ENCODE data around the gene FLYWCH2. TPM values are rescaled to one million over a fixed set of nuclear protein-coding genes. Genes with fewer than 3 reads are reported as not detected.

The FLYWCH2 gene
- total and polyA plus RNA-seq, 2 of the 8 experiments (the other 6 are each of a cell fraction or from before 2014, with no cell fraction given) = 16.4 to 30.7 TPM

- Histone ChIP-seq H3K27ac (ENCODE audit: low read depth, low read length) (no peak overlapping the region), H4K5ac (ENCODE audit: insufficient read length, low read depth, low read length) (no peak overlapping the region), H3K23me2 (ENCODE audit: low read depth, low read length) (no peaks in the 10 kb centered on the region), H4K91ac (replicated peaks; ENCODE audit: insufficient read length, low read length) (no peak overlapping the region), H3K9me3 (ENCODE audit: insufficient read depth in 2 of 2, low read depth in 1 of 2, low read length in 1 of 2) (no peaks in the 10 kb centered on the region), H3K14ac (ENCODE audit: insufficient read length) (no peak overlapping the region), H2BK5ac (ENCODE audit: low read depth, low read length) (no peak overlapping the region), H2BK20ac (ENCODE audit: low read length) (no peak overlapping the region), H4K8ac (ENCODE audit: extremely low read depth, insufficient read depth, low read length) (no peak overlapping the region), H3K56ac (replicated peaks; ENCODE audit: insufficient read length, low read depth, low read length) (no peak overlapping the region), H2AFZ (ENCODE audit: low read length) (no peak overlapping the region), H2AK5ac (ENCODE audit: low read depth, low read length) (no peak overlapping the region), H3K79me2 (ENCODE audit: control insufficient read depth in 1 of 2, insufficient read depth in 2 of 2, low read length in 2 of 2) (no peaks in the 10 kb centered on the region), H3K4me2 (ENCODE audit: insufficient read depth in 1 of 2, low read depth in 2 of 2, low read length in 2 of 2) (no peak overlapping the region), H2BK12ac (ENCODE audit: low read depth, low read length) (no peak overlapping the region), H3K79me1 (ENCODE audit: low read depth, low read length) (no peaks in the 10 kb centered on the region), H3K4me3 (ENCODE audit: extremely low read depth in 1 of 4, insufficient read depth in 2 of 4, low read depth in 3 of 4, low read length in 4 of 4) (no peak overlapping the region), H4K20me1 (replicated peaks in 1 of 2; ENCODE audit: control insufficient read depth in 1 of 2, insufficient read depth in 2 of 2, low read length in 2 of 2) (no peaks in the 10 kb centered on the region), H3K4ac (replicated peaks; ENCODE audit: insufficient read length, low read depth, low read length) (no peak overlapping the region), H2BK120ac (replicated peaks; ENCODE audit: low read depth, low read length) (no peak overlapping the region), H3K23ac (ENCODE audit: insufficient read length) (no peak overlapping the region), H3K9ac (replicated peaks in 1 of 4; ENCODE audit: extremely low read depth in 1 of 4, low read depth in 3 of 4, low read length in 3 of 4) (no peak overlapping the region), H2BK15ac (ENCODE audit: low read length) (no peak overlapping the region), H3K4me1 (replicated peaks in 1 of 4; ENCODE audit: control insufficient read depth in 3 of 4, insufficient read depth in 4 of 4, low read length in 3 of 4) (peaks cover 0 to 2% (median under 1%) of the 10 kb centered on the region in 4 experiments; a peak in 3 of 7 replicates), H3K27me3 (replicated peaks in 1 of 4; ENCODE audit: control insufficient read depth in 3 of 4, extremely low read depth in 1 of 4, insufficient read depth in 3 of 4, low read length in 3 of 4) (no peaks in the 10 kb centered on the region), H3K36me3 (ENCODE audit: control insufficient read depth in 2 of 4, insufficient read depth in 4 of 4, low read length in 3 of 4) (no peaks in the 10 kb centered on the region; a peak in 1 of 8 replicates), H3K18ac (ENCODE audit: extremely low read depth, low read length) (no peak overlapping the region)
- POLR2A ChIA-PET (ENCODE audit: partially characterized antibody) = interaction anchor here (1.5 kb wide), 1 partner anchor 10 kb away, joined by 5 read pairs; no protein-coding TSS in a partner anchor
- CTCF ChIA-PET (ENCODE audit: partially characterized antibody) = interaction anchor here (0.7 to 10.4 kb wide), 25 partner anchors 6 to 97 kb away, joined by 3 to 98 read pairs (median 4); partner anchors contain the start of genes FLYWCH1 and FLYWCH2
- peak; percentile 23 for TF ChIP-seq ASH2L (IDR thresholded peaks at IDR 0.05; ENCODE audit: low read length)
- peak; percentile 55 to 85 (median 76) for TF ChIP-seq CTCF (IDR thresholded peaks at IDR 0.05; ENCODE audit: control extremely low read depth in 1 of 3, insufficient read depth in 1 of 3, low read depth in 1 of 3, low read length in 3 of 3)
- no peak for TF ChIP-seq CTBP2 (IDR thresholded peaks at IDR 0.05; ENCODE audit: borderline replicate concordance, insufficient read depth, insufficient read length, low read length)
- peak; percentile 83 to 84 for TF ChIP-seq RAD21 (IDR thresholded peaks at IDR 0.05 in 1 of 2, conservative IDR thresholded peaks at IDR 0.05 in 1 of 2; ENCODE audit: low read depth in 2 of 2, low read length in 2 of 2)
- WGBS, 2 experiments (ENCODE audit: extremely low coverage in 1 of 2, insufficient coverage in 1 of 2, insufficient read length in 1 of 2, insufficient replicate concordance in 2 of 2, low coverage in 1 of 2, low lambda C conversion rate in 2 of 2, missing lambda C conversion rate in 1 of 2) = 48% methylated on average over 13 of the region's 13 CpGs; no CpG with 5 or more reads in 1 of the 2 experiments
- DNase-seq (ENCODE audit: low read depth in 1 of 2, low spot score in 2 of 2) (peak in 1 of 2 experiments; percentile 83), FAIRE-seq (peak; percentile 83)
Observed at GRCh38 chr16:2919511-2920255, 36.7 kb downstream of the FLYWCH2 start.
